ENCODE measurements around the gene DOK5.
A peak's percentile ranks its signal among the peaks of the same experiment; 100 is the strongest.

The DOK5 gene

DNA sequence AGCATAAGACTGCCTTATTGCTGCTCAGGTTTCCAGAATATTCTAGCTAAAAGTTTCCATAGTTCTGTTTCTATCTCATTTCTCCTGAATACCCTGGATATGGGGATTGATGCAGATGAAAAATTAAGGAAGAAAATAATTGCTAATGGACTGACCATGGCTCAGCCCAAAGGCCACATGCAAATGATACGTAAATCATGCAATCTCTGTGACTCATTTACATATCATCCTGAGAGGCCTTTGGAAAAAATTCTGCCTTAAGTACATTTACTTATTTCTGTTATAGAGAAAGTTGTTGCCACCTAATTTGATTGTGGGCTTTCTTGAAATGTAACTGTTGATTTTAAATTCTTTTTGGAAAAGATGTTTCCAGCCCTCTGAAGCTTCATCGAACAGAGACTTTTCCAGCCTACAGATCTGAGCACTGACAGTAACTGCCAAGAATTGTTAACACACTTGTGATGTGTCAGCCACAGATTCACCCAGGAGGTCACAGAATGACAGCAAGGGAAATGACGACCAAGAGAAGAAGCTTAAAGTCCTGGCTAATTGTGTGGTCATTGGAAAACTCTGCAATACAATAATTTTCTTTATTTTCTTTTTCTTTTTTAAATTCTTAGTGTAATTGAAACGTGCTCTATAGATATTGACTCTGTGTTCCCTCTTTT is 174.8 kb downstream of the DOK5 start:
- no peak for DNase-seq (ENCODE audit: low spot score)

DNA sequence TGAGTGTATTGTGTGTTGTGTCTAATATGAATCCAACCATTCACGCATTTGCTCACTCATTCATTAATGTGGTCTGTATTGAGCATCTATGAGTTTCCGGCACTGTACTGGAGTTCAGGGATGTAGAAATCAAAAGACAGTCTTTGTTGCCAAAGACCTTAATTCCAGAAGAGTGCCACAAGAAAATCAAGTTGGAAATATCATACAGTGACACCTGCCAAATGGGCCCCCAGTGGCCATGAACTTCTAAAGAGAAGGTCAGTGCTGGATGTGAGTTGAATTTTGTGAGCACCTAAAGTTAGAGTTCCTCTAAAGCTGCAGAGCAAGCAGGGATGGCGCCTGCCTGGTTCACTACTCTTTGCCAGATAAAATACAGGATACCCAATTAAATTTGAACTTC is 175.9 kb downstream of the DOK5 start:
- no peak for DNase-seq (ENCODE audit: low spot score)

DNA sequence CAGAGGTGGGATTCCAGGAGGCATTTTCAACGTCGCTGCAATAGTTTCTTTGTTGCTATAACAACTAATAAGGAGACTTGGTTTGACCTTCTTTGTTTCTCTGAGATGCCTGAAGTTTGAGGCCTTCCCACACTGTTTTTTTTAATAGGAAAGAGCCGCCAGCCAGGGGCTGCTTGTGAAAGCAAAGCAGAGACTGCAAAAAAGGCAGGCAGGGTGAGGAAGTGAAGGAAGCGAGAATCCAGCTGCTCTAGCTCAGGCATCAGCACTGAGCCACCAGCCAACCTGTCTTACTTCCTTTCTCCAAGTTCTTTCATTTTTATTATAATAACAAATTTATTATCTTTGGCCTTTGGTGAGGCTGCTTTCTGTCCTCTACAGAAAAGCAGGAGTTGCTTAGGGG is 179.1 kb downstream of the DOK5 start:
- no peak for DNase-seq (ENCODE audit: low spot score)

DNA sequence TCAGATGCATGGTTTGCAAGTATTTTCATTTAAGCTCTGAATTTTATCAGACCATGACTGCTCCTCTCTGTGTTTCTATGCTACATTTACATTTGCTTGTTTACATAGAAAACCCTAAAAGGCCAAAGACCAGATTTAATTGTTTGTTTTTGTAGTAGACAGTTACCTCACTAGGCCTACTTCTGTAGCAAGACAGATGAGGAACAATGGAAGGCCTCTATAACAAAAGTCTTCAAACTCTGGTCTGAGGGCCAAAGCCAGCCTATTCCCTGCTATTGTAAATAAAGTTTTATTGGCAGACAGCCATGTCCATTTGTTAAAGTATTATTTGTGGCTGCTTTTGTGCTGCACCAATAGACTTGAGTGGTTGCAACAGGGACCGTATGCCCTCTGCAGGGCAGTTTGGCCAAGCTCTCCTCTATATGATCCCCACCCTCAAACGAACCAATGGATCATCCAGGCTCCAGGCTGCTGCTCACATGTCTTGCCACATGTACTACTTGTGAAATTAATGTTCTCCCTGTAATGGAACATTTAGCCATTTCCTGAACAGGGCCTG is 182.0 kb downstream of the DOK5 start:
- no peak for DNase-seq (ENCODE audit: low spot score)

DNA sequence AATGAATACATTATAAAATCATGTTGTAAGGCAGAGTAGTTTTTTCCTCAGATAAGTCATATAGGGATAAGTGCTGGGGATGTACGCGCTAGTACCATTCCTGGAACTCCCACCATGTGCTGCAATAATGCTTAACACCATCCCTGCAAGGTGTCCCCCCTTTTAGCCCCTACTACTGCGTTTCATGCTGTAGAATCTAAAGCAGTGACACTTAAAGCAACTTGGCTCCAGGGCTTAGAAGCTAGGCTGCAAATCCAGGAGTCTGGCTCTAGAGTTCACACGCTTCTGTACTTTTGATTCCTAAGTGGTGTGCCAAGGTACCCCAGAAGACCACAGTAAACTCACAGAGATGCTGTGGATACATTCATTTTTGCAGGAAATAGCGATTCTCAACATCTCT is 183.1 kb downstream of the DOK5 start:
- DNase-seq (ENCODE audit: low spot score), result no peak

DNA sequence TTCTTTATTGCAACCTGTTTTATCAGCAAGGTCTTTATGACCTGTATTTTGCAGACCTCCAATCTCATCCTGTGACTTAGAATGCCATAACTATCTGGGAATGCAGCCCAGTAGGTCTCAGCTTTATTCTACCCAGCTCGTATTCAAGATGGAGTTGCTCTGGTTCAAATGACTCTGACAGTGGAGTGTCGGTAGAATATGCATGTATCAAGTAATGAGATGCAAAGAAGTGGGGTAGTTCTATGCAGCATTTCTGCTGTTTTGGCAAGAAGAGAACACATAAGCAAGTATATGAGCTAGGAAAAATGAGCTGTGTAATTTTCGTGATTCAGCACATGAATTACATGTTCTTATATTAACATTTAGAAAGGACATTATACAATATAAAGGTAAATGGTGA is 185.9 kb downstream of the DOK5 start:
- no peak for DNase-seq (ENCODE audit: low spot score)

DNA sequence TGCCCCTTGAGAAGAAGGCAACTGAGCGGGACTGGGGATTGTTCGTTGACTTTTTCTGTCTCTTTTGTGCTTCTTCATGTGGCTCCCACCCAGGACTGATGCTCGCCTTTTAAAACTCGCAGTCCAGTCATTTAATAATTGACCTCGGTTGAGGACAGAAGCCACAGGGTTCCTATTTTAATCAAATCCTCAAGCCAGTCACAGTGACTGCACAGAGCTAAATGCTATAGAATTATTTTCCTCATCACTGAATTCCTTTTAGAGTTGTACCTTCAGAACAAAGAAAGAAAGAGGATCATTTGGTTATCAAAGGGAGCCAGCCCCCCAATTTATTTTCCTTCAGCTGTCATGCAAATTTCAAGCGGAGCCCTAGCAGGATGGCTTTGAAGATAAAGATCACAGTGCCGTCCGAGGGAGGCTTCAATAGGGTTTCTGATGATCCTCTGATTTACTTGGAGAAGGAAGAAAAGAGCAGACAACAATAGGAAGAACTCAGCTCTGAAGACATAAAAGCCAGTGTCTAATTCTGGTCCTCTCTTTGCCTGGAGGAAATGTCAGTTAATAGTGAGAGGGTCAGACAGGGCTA is 186.6 kb downstream of the DOK5 start:
- peak; percentile 56 for DNase-seq (ENCODE audit: low spot score)

DNA sequence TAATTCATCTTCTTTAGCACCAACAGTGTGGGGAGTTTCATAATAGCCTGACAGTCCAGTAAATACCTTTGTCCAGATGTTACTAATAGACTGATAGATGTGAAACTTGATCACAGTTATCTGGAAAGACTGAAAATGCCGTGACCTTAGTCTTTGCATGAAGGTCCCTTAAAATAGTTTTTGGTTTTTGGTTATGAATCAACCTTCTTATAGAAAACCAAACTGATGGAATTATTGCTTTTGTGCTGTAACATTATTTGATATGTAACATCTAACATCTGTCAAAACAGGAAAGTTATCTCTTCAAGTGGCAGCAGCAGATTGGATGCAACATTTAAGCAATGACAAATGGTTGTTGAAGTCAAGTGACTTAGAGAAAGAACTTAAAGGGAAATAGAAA is 190.4 kb downstream of the DOK5 start:
- no peak for DNase-seq (ENCODE audit: low spot score)

DNA sequence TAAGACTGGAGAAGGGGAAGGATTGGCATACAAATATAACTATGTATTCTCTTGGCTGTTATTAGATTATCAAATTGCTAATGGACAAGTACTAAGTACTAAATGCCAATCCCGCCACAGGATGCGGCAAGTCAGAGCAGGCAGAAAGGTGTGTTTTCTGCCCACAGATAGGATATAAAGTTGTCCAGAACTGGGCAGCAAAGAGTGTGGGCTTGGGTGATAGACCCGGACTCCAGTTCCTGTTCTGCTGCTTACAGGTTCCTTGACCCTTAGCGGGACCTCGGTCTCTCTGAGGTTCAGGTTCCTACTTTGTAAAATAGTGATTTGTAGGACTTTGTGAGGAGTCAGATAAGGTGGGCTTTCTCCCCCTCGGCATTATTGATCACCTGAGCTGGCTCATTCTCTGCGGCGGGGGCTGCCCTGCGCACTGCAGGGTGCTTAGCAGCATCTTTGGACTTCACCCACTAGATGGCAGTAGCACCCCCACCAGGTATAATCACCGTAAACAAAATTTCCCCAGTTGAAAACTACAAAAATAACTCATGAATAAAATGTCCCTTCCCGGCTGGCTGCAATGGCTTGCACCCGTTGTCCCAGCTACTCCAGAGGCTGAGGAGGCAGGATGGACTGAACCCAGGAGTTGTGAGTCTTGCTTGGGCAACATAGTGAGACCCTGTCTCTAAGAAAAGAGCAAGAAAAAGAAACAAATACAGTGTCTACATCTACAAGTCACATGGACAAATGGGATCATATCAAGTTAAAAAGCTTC is 193.1 kb downstream of the DOK5 start:
- no peak for DNase-seq (ENCODE audit: low spot score)

DNA sequence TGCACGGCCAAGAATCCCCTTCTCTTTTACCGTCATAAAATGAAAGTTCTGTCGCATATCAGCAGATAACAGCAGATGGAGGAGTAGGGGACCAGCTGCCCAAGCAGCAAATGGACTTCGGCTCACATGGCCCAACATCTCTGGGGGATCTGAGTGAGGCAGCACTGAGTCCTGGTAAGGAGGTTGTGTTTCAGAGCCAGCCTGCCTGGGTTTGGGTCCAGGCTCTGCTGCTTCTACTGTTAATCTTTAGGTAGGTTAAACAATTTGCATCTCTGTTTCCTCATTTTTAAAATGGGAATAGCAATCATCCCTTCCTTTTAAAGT is 193.6 kb downstream of the DOK5 start:
- no peak for DNase-seq (ENCODE audit: low spot score)

DNA sequence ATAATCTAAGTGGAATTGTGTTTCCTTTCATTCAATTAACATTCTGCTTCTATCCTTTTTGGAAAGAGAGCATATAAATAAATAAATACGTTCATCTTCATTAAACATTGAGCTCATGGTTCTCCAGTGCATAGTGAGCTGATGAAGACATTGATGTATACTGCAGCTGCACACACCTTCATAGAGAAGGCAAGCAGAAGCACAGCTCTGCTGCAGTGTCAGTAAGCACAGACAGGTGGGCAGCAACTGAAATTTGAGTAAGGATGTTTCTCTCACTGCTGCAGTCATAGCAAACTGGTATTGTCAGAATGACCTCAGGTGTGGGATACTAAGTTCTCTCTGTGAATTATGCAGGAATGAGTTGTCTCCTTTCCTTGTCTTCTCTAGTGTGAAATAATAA is 202.9 kb downstream of the DOK5 start:
- no peak for DNase-seq (ENCODE audit: low spot score)

DNA sequence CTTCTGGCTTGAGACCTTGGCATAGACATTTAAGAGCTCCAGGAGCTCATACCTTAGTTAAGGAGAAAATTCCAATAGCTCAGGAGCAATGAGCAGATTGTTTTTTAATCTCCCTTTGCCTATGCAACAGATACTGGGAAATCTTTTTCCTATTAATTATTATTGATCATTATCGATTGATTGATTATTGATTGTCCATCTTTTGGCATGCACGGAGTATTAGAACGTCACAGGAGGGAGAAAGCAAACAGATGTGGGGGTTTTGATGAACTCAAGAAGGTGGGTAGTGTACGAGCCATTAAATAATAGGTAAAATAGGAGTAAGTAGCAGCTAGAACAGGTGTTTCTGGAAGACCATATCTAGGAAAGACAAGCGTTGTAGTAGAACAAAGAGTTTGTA is 205.0 kb downstream of the DOK5 start:
- no peak for DNase-seq (ENCODE audit: low spot score)

DNA sequence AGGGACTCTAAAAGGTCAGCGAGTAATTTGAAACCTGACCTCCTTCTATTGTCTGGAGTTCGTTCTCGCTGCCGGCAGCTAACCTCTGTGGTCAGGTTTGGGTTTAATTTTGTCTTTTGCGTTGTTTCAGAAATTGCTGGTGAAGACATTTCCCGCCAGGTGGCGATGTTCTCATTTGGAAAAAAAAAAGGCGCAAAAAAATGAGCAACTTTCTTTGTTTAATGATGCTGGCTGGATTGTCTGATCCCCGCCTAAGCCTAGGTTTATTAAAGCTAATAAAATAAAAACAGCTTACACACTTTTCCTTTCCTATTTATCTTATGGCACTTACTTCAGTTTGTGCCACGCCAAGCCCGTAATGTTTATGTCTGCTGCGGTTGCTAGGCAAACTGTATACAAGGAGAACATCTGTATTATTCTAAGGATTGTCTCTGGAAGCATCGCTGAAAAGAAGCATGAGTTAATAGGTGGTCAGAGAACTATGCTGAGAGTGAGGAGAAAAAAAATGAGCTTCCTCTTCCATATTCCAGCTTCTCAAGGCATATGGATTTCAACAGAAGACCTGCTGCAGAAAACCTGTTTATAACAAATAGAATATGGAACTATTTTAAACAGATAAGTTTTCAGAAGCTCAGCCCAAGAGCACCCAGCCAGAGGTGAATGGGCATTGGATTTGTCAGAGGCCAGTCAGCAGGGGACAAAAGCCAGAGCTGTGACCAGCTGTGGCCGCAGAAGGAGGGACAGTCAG is 205.7 kb downstream of the DOK5 start:
- peak; percentile 61 for DNase-seq (ENCODE audit: low spot score)

DNA sequence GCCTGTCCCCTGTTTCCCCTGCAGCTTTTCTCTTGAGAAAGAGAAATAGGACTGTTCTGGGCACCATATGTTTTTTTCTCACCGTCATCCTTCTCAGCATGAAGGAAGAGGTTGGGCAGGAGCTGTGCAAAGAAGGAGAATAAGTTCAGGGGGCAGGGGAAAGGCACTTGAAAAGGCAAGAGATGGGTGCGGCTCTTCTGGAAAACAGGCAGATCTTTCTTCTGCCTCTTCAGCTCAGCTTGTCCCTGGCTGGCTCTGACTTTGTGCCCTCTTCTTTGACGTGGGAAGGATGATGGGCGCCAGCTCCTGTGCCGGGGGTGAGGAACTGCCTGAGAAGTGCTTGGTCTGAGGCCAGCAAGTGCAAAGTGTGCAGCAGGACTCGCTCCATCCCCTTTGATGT is 206.5 kb downstream of the DOK5 start:
- no peak for DNase-seq (ENCODE audit: low spot score)

DNA sequence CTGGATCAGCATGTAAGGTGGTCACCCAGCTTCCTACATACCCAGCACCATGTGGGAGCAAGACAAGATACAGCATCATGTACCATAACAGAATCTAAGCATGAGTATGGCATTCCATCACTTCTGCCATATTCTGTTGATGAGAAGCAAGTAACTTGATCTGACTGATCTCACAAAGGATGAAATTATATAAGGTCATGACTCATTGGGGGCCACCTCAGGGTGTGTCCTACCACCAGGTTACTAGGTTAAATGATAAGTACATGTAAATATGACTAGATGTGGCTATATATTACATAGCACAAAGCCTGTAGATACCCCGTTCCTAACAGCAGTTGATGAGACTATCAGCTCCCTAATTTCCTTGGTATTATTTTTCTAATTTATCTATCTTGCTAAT is 213.1 kb downstream of the DOK5 start:
- DNase-seq (ENCODE audit: low spot score), result no peak

DNA sequence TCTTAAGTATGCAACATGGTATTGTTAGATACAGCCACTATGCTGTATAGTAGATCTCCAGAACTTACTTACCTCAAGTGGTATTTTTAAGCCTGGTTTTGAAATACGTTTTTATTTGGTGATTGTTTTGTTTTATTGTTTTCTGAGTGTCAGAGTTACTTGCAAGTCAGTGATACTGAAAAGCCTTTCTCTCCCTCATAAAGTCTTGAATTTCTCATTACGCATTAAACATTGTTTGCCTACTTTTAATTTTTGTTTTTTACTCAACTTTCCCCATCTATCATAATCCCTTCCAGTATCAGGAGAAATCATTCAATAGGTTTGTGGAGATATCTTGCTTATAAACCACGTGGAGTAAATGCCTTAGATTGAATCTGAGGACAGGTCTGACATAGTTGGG is 214.9 kb downstream of the DOK5 start:
- no peak for DNase-seq (ENCODE audit: low spot score)

DNA sequence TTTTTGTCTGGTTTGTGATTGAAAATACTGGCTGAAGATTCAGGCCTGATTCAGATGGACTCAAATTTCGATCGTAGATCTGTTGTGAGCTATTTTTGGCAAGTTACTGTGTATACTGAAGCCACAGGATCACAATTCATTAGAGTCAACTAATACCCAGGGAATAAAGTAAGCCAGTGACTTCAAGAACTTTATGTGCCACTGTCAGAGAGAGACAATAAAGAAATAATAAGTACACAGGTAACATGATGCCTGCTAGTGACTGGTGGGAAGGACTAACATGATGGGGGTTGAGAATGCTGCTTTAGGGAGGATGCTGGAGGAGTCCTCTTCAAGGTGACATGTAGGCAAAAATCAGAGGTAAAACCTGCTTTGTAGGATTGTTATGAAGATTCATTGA is 215.9 kb downstream of the DOK5 start:
- no peak for DNase-seq (ENCODE audit: low spot score)

DNA sequence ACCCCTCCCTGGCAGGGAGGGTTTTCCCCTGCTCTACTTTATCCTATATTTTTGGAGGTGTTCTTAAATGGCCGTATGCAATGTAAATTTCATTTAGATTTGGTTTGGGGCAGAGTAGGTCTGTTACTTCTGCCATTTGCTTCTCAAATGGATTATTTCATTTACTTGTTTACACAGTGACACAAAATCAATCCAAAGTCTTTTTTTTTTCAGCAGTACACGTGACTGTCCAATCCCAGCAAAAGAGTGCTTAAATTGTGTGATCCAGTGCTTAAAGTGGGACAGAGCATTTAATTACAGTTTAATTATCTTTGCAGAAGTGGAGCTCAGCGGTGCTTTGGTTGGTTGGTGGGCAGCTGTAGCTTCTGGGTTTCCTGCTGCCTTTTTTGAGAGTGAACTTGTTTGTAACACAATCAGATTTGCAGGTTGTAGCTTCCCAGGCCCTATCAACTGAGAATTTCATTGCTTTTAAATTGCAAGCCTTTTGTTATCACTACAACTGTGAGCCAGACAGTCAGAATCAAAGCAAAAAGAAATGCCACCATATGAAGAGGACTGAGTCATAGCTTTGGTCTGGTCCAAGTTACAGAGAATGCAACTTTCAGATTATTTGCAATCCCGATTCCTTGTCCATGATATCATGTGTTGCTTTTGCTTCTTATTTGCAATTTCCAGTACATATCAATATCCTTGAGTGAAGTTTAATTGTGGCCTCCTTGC is 216.9 kb downstream of the DOK5 start:
- no peak for DNase-seq (ENCODE audit: low spot score)

DNA sequence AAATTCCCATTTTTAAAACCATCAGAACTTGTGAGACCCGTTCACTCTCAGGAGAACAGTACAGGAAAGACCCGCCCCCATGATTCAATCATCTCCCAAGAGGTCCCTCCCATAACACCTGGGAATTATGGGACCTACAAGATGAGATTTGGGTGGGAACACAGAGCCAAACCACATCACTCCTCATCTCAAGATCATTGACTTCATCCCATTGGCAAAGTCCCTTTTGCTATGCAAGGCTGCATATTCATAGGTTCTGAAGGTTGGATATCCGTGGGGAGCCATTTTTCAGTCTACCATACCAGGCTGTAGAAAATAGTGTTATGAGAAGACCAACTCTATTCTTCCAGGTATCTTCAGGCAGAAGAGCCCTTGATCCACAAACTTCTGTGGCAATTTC is 219.1 kb downstream of the DOK5 start:
- no peak for DNase-seq (ENCODE audit: low spot score)

DNA sequence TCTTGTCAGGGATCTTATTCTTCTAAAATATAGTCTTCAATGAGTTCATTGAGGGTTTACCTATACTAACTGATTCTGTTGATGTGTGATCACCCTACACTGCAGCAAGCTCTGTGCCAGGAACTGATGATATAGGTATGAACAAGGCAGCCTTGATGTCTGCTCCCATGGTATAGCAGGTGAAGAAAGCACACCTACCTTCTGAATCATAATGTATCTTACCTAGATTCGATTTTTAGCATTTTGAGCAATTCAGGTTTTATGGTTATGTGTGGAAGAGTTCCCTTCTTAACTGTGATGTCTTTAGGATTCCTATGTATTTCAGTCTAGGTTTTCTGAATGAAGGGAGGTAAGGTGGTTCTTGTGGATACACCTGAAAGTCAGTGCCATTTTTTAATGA is 223.0 kb downstream of the DOK5 start:
- no peak for DNase-seq (ENCODE audit: low spot score)
